ENCODE measurements around the gene NTM. TPM values are rescaled to one million over a fixed set of nuclear protein-coding genes. Genes with fewer than 3 reads are reported as not detected.

The NTM gene
- total RNA-seq, 4 donors from 2014 or later, result 0.40 to 3.1 (median 2.1) TPM; not detected in 1

DNA sequence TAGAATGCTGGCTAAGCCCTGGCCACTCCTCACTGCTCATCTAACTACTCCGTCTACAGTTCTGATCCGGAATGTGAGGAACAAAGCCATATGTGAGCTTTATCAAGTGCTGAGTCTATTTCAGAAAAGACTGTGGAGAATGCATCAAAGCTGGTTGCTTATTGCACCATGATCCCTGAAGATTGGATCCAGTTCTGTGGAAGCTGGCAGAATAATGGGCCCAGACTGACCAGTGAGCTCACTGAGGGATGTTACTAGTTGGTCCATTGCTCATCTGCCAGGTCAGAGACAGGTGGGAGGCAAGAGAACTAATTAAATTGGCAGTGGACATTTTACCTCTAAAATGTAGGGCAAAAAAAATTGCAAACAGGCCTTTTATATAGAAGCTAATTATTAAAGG, 681.3 kb downstream of the NTM start:
- in situ Hi-C loops (cut with MboI; ENCODE audit: low pct_ligation_motif_present in 1 of 4, low pct_unique_long_range_greater_than_20kb in 1 of 4, low sequenced_read_pairs in 3 of 4) (no loop called here), intact Hi-C loops (cut with DNase I; ENCODE audit: low total_unique reads) (no loop called here)
- no peaks in the 10 kb centered on the region for H3K27me3 ChIP-seq
- 79 to 90% methylated on average over 2 of the region's 2 CpGs for WGBS, 2 donors (ENCODE audit: low coverage in 1 of 2)
- H3K36me3 ChIP-seq, result no peaks in the 10 kb centered on the region
- no peak overlapping the region for H3K4me3 ChIP-seq
- no peaks in the 10 kb centered on the region for H3K4me1 ChIP-seq
- no peak for TF ChIP-seq EP300 (IDR thresholded peaks at IDR 0.05; ENCODE audit: low read depth)
- TF ChIP-seq POLR2A (IDR thresholded peaks at IDR 0.05), result no peak
- TF ChIP-seq POLR2AphosphoS5 (IDR thresholded peaks at IDR 0.05), result no peak
- TF ChIP-seq, protein P1, sequence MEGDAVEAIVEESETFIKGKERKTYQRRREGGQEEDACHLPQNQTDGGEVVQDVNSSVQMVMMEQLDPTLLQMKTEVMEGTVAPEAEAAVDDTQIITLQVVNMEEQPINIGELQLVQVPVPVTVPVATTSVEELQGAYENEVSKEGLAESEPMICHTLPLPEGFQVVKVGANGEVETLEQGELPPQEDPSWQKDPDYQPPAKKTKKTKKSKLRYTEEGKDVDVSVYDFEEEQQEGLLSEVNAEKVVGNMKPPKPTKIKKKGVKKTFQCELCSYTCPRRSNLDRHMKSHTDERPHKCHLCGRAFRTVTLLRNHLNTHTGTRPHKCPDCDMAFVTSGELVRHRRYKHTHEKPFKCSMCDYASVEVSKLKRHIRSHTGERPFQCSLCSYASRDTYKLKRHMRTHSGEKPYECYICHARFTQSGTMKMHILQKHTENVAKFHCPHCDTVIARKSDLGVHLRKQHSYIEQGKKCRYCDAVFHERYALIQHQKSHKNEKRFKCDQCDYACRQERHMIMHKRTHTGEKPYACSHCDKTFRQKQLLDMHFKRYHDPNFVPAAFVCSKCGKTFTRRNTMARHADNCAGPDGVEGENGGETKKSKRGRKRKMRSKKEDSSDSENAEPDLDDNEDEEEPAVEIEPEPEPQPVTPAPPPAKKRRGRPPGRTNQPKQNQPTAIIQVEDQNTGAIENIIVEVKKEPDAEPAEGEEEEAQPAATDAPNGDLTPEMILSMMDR (IDR thresholded peaks at IDR 0.05), result no peak
- H3K9me3 ChIP-seq, result no peaks in the 10 kb centered on the region
- no peak overlapping the region for H3K27ac ChIP-seq
- DNase-seq, result no peak

DNA sequence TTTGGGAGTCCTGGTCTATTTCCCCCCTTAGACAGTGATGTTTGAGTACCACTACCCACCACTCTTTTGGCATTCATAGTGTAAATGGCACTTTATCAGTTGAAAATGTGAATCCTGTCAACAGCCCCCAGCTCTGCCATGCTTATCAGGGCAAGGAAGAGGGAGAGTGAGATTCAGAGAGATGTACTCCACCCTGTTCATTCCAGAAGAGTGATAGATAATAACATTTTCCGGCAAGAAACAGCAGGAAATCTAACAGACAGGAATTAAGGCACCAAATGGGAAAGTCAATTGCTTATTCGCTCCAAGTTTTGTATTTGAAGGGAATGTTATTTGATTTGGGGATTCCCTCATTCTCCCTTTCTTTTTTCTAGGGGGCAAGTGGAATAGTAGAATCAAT, 681.9 kb downstream of the NTM start:
- in situ Hi-C loops (cut with MboI; ENCODE audit: low pct_ligation_motif_present in 1 of 4, low pct_unique_long_range_greater_than_20kb in 1 of 4, low sequenced_read_pairs in 3 of 4), result no loop called here
- no peaks in the 10 kb centered on the region for H3K4me1 ChIP-seq
- 88 to 93% methylated on average over 2 of the region's 2 CpGs for WGBS, 2 donors (ENCODE audit: low coverage in 1 of 2)
- H3K9me3 ChIP-seq, result no peaks in the 10 kb centered on the region
- H3K36me3 ChIP-seq, result no peaks in the 10 kb centered on the region
- no peak overlapping the region for H3K4me3 ChIP-seq
- intact Hi-C loops (cut with DNase I; ENCODE audit: low total_unique reads), result no loop called here
- H3K27me3 ChIP-seq, result no peaks in the 10 kb centered on the region
- H3K27ac ChIP-seq, result no peak overlapping the region
- DNase-seq, result no peak
- TF ChIP-seq POLR2A (IDR thresholded peaks at IDR 0.05) (no peak), POLR2AphosphoS5 (IDR thresholded peaks at IDR 0.05) (no peak), EP300 (IDR thresholded peaks at IDR 0.05; ENCODE audit: low read depth) (no peak)
- TF ChIP-seq, protein P1 (IDR thresholded peaks at IDR 0.05), result no peak

DNA sequence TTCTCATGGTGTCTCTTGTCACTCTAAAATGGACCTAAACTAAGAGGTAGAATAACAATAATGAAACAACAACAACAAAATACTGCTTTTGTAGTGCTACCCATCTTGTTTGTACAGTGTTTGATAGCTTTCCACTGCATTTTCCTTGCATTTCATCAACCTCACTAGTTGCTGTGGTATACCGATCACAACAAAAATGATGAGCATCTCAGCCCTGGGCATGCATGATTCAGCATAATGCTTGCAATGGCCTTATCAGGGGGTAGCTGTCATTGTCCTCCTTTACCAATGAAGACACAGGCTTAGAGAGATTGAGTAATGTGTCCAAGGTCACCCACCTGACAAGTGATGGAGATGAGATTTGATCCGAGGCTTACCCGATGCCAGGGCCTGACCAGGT, 682.5 kb downstream of the NTM start:
- Histone ChIP-seq H3K36me3 (no peaks in the 10 kb centered on the region), H3K27me3 (no peaks in the 10 kb centered on the region), H3K4me1 (no peaks in the 10 kb centered on the region), H3K27ac (no peak overlapping the region), H3K4me3 (no peak overlapping the region), H3K9me3 (no peaks in the 10 kb centered on the region)
- WGBS, 2 donors (ENCODE audit: low coverage in 1 of 2), result 89 to 90% methylated on average over 2 to 3 of the region's 3 CpGs
- in situ Hi-C loops (cut with MboI; ENCODE audit: low pct_ligation_motif_present in 1 of 4, low pct_unique_long_range_greater_than_20kb in 1 of 4, low sequenced_read_pairs in 3 of 4) (no loop called here), intact Hi-C loops (cut with DNase I; ENCODE audit: low total_unique reads) (no loop called here)
- DNase-seq, result no peak
- TF ChIP-seq, protein P1 (IDR thresholded peaks at IDR 0.05), result no peak
- TF ChIP-seq POLR2A (IDR thresholded peaks at IDR 0.05), result no peak
- no peak for TF ChIP-seq POLR2AphosphoS5 (IDR thresholded peaks at IDR 0.05)
- no peak for TF ChIP-seq EP300 (IDR thresholded peaks at IDR 0.05; ENCODE audit: low read depth)

DNA sequence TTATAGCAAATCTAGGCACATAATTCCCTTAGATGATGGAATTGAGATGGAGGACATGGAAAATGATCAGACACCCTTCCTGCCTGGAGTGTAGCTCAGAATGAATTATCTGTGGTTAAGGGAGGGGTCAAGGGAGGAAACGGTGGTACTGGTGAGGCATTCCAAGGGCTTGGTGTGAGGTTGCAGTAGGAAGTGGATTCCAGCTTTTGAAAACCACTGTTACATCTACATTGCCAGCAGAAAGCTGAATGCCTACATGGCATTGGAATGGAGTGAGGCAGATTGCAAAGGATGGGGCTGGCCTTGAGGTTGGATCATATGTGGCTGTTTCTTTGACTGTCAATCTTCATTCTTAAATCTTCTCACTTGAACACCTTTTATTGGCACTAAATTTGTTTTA, 684.4 kb downstream of the NTM start:
- Histone ChIP-seq H3K4me3 (no peak overlapping the region), H3K27me3 (no peaks in the 10 kb centered on the region), H3K9me3 (no peaks in the 10 kb centered on the region), H3K36me3 (no peaks in the 10 kb centered on the region), H3K4me1 (no peaks in the 10 kb centered on the region), H3K27ac (no peak overlapping the region)
- in situ Hi-C loops (cut with MboI; ENCODE audit: low pct_ligation_motif_present in 1 of 4, low pct_unique_long_range_greater_than_20kb in 1 of 4, low sequenced_read_pairs in 3 of 4), result no loop called here
- 26 to 50% methylated on average over 1 of the region's 1 CpG for WGBS, 2 donors (ENCODE audit: low coverage in 1 of 2)
- TF ChIP-seq POLR2AphosphoS5 (IDR thresholded peaks at IDR 0.05), result no peak
- no peak for TF ChIP-seq POLR2A (IDR thresholded peaks at IDR 0.05)
- TF ChIP-seq, protein P1 (IDR thresholded peaks at IDR 0.05), result no peak
- no peak for TF ChIP-seq EP300 (IDR thresholded peaks at IDR 0.05; ENCODE audit: low read depth)
- intact Hi-C loops (cut with DNase I; ENCODE audit: low total_unique reads), result no loop called here
- DNase-seq, result no peak

Measured in transverse colon (tissue), 4 donors.